Suprapubic skin (tissue), 4 donors: ENCODE measurements around the gene IQSEC2. TPM values are rescaled to one million over a fixed set of nuclear protein-coding genes. Genes with fewer than 3 reads are reported as not detected.
A peak's percentile ranks its signal among the peaks of the same experiment; 100 is the strongest.

Experiments
- DNase-seq, 2 donors: peaks; one replicate each; pipeline ENCODE4 v3.0.0-alpha.2; 2019; ENCODE audit warnings: low spot score in 2 of 2
- H3K27ac ChIP-seq: fragments of 200-600 bp; sonication (generic); one replicate; pipeline ENCODE4 v1.5.1; 2019
- H3K27me3 ChIP-seq: fragments of 200-600 bp; sonication (generic); one replicate; pipeline ENCODE4 v1.5.1; 2019
- H3K36me3 ChIP-seq: fragments of 200-600 bp; sonication (generic); one replicate; pipeline ENCODE4 v1.5.1; 2019
- H3K4me1 ChIP-seq: fragments of 200-600 bp; sonication (generic); one replicate; pipeline ENCODE4 v1.5.1; 2019
- H3K4me3 ChIP-seq: fragments of 200-600 bp; sonication (generic); one replicate; pipeline ENCODE4 v1.5.1; 2019; ENCODE audit warnings: mild to moderate bottlenecking
- H3K9me3 ChIP-seq: fragments of 200-600 bp; sonication (generic); one replicate; pipeline ENCODE4 v1.5.1; 2019
- EP300 ChIP-seq: sonication (generic); formaldehyde crosslinking; IDR thresholded peaks from one replicate; pipeline ENCODE4 v1.6.1; 2017; ENCODE audit warnings: antibody characterized with exemption
- POLR2A ChIP-seq, 2 donors: fragments of 450-650 bp; IDR thresholded peaks; one replicate each; pipeline ENCODE4 v1.6.1; 2017; ENCODE audit warnings: antibody characterized with exemption in 2 of 2, mild to moderate bottlenecking in 2 of 2, moderate library complexity in 2 of 2
- POLR2AphosphoS5 ChIP-seq, 3 donors: sonication (generic); formaldehyde crosslinking; IDR thresholded peaks; one replicate each; pipeline ENCODE4 v1.6.1; 2017; ENCODE audit warnings: antibody characterized with exemption in 3 of 3
- WGBS: methylation state at CpG from one replicate; pipeline ENCODE4 v1.1.5; 2018; 5-methylcytosine and 5-hydroxymethylcytosine counted together
- total RNA-seq, 4 donors: library from RNA; depleted of rRNA; stranded (reverse); fragments of >200 nt; gene quantifications; one replicate each; pipeline ENCODE4 v1.1.0, GENCODE V29; 2016
- TF ChIP-seq, protein P1 (sequence below), 2 donors: fragments of 200-600 bp in 1 of 2; fragments of 450-650 bp in 1 of 2; sonication (generic) in 1 of 2; IDR thresholded peaks; one replicate each; pipeline ENCODE4 v1.5.1; 2016 to 2019; ENCODE audit warnings: antibody characterized with exemption in 2 of 2, mild to moderate bottlenecking in 1 of 2, moderate library complexity in 1 of 2

Gene IQSEC2
- total RNA-seq, 4 donors from 2014 or later = 24.4 to 42.1 (median 28.9) TPM

DNA sequence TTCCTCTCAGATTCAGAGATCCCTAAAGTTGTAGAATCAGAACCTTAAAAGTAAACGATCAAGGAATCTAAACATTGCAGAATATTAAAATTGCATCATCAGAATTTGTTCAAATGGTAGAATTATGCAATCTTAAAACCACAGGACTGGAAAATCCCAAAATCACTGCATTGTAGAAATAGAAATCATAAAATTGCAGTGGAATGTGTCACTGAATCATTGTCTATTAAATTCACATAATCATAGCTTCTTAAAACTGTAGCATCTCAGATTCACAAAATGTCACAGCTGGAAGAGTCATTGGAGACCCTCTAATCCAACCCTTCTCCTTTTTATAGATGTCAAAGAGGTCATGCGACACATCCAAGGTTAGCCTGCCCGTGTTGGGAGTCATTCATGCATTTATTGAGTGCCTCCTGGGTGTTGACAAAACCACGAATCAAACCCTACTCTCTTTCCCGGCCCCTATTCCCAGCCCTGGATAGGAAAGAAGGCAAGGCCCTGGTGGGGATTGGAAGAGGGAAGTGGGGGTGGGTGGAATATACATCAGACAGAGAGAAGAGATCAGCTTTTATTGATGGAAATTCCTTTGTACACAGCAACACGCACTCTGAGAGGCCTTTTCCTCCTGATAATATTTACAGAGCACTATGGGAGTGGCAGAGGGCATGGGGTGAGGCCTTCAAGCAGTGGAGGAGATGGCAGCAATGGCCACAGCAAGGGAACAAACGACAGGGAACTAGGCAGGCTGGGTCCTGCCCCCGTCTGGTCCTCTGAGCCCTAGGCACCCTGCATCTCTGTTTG lies 15.4 kb downstream of the IQSEC2 start:
- H3K4me1 ChIP-seq = peaks cover 16% of the 10 kb centered on the region
- H3K4me3 ChIP-seq = no peak overlapping the region
- H3K27me3 ChIP-seq = no peaks in the 10 kb centered on the region
- no peaks in the 10 kb centered on the region for H3K9me3 ChIP-seq
- TF ChIP-seq, protein P1, sequence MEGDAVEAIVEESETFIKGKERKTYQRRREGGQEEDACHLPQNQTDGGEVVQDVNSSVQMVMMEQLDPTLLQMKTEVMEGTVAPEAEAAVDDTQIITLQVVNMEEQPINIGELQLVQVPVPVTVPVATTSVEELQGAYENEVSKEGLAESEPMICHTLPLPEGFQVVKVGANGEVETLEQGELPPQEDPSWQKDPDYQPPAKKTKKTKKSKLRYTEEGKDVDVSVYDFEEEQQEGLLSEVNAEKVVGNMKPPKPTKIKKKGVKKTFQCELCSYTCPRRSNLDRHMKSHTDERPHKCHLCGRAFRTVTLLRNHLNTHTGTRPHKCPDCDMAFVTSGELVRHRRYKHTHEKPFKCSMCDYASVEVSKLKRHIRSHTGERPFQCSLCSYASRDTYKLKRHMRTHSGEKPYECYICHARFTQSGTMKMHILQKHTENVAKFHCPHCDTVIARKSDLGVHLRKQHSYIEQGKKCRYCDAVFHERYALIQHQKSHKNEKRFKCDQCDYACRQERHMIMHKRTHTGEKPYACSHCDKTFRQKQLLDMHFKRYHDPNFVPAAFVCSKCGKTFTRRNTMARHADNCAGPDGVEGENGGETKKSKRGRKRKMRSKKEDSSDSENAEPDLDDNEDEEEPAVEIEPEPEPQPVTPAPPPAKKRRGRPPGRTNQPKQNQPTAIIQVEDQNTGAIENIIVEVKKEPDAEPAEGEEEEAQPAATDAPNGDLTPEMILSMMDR (IDR thresholded peaks at IDR 0.05) = no peak
- TF ChIP-seq EP300 (no peak), POLR2AphosphoS5 (IDR thresholded peaks at IDR 0.05) (no peak), POLR2A (IDR thresholded peaks at IDR 0.05) (no peak)
- 62% methylated on average over 8 of the region's 8 CpGs for WGBS
- no peaks in the 10 kb centered on the region for H3K36me3 ChIP-seq
- no peak for DNase-seq
- H3K27ac ChIP-seq = peak overlapping the region; percentile 54

DNA sequence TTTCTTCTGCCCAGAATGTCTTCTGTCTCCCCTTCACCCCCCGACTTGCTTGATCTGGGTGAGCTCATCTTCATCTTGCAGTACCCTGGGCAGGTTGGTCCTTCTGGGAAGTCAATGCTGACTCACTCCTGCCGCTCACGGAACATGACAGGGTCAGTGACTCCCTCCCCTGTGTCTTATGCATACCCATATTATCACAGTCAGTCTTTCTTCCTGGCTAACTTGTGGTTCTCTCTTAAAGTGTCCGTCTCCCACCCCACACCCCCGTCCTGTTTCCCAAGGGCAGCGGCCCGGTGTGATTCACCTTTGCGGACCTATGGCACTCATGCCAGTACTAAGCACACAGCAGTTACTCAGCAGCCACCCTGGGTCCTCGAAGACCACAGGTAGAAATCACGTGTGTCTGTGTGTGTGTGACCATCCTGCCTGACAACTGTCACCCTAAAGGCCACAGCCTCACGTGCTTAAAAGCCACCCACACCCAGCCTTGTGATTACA lies 17.7 kb downstream of the IQSEC2 start:
- 76% methylated on average over 11 of the region's 11 CpGs for WGBS
- DNase-seq = no peak
- TF ChIP-seq EP300 = no peak
- no peak for TF ChIP-seq POLR2A (IDR thresholded peaks at IDR 0.05)
- TF ChIP-seq, protein P1 (IDR thresholded peaks at IDR 0.05) = no peak
- TF ChIP-seq POLR2AphosphoS5 (IDR thresholded peaks at IDR 0.05) = no peak
- Histone ChIP-seq H3K27me3 (no peaks in the 10 kb centered on the region), H3K9me3 (no peaks in the 10 kb centered on the region), H3K4me3 (no peak overlapping the region), H3K4me1 (peaks cover 16% of the 10 kb centered on the region), H3K36me3 (no peaks in the 10 kb centered on the region), H3K27ac (no peak overlapping the region)

DNA sequence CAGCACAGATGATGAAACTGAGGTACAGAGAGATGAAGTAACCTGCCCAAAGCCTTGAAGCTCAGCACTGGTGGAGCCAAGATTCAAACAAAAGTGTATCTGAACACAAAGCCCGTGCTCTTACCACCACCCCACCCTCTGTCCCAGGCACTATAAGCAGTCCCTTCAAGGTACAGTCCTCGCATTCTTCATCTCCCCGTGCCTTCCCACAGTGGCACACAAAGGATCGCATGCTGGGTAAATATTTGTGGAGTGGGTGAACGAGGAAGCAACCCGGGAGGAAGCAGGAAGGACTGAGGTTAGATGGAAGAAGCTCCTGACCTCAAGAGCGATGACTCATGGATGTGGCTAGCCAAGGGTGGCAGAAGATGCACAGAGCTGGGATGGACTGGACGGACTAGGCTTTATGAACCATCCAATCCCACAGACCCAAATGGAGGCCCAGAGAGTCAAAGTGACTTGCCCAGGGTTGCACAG lies 18.4 kb downstream of the IQSEC2 start:
- H3K9me3 ChIP-seq = no peaks in the 10 kb centered on the region
- no peak for TF ChIP-seq POLR2AphosphoS5 (IDR thresholded peaks at IDR 0.05)

DNA sequence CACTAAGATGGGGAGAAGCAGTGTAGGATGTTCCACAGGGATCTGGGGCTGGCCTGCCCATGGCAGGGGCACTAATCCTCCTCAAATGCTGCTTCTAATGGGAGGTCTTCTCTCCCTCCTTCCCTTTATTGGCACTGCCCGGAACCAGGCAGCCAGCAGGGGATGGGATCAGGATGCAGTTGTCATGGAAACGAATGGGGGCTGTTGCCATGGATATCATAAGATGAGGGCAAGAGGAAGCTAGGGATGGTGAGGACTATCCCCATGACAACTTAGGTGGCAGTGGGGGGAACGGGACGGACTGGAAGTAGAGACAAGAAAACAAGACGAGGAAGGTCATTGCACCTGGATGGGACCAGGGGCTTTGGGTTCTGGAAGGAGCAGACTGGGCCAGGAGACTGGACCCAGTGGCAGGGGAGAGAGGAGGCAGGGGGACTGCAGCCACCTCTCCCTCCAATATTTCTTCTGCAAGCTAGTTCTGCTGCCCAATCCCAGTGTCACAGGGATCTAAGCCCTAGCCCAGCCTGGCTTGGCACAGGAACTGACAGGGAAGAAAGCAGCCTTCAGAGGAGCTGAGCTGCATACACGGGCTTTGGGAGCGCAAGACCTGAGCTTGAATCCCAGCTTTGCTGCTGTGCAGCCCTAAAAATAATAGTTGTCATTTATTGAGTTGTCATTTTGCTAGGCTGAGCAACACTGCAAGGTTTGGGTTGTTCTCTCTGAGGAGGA lies 19.0 kb downstream of the IQSEC2 start:
- no peak overlapping the region for H3K4me3 ChIP-seq
- H3K36me3 ChIP-seq = no peaks in the 10 kb centered on the region
- no peaks in the 10 kb centered on the region for H3K27me3 ChIP-seq
- no peak for TF ChIP-seq POLR2A (IDR thresholded peaks at IDR 0.05)
- TF ChIP-seq POLR2AphosphoS5 (IDR thresholded peaks at IDR 0.05) = no peak
- no peak for TF ChIP-seq EP300
- TF ChIP-seq, protein P1 (IDR thresholded peaks at IDR 0.05) = no peak
- WGBS = 81% methylated on average over 7 of the region's 7 CpGs
- peaks cover 12% of the 10 kb centered on the region for H3K4me1 ChIP-seq
- no peak overlapping the region for H3K27ac ChIP-seq
- H3K9me3 ChIP-seq = no peaks in the 10 kb centered on the region
- no peak for DNase-seq

More for the DNA sequence above, 18.4 kb downstream of the IQSEC2 start:
- no peak overlapping the region for H3K4me3 ChIP-seq
- no peak overlapping the region for H3K27ac ChIP-seq
- no peaks in the 10 kb centered on the region for H3K36me3 ChIP-seq
- no peaks in the 10 kb centered on the region for H3K27me3 ChIP-seq
- peaks cover 15% of the 10 kb centered on the region for H3K4me1 ChIP-seq
- DNase-seq = no peak
- 66% methylated on average over 8 of the region's 8 CpGs for WGBS

DNA sequence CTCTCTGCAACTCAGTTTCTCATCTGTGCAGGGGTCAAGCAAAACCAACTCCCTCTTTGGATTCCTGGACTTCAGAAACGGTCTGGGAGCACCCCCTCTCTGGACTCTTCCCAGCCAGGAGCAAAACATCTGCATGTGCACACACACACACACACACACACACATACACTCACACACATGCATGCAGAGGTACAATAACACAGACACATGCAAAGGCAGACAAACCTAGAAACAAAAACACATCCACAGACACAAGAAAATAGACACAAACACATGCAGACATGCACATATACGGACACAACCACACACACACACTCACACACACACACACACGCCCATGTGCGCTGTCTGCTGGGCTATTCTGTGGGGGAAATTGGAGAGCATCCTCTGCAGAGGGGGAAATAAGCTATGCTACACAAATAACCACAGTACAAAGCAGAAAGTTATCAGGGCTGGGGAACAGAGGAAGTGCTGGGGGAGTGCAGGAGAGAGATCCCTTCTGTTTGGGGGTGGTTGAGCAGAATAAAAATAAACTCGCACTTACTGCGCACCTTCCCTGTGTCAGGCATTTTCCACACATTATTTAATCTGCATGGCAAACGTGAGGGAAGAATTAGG lies 19.9 kb downstream of the IQSEC2 start:
- no peak overlapping the region for H3K4me3 ChIP-seq
- 62% methylated on average over 7 of the region's 7 CpGs for WGBS
- no peaks in the 10 kb centered on the region for H3K9me3 ChIP-seq
- no peak for DNase-seq
- H3K27me3 ChIP-seq = no peaks in the 10 kb centered on the region
- no peak for TF ChIP-seq POLR2AphosphoS5 (IDR thresholded peaks at IDR 0.05)
- H3K27ac ChIP-seq = no peak overlapping the region
- no peaks in the 10 kb centered on the region for H3K36me3 ChIP-seq
- peaks cover 12% of the 10 kb centered on the region for H3K4me1 ChIP-seq
